Measurements from ENCODE around the gene SORD. TPM values are rescaled to one million over a fixed set of nuclear protein-coding genes. Genes with fewer than 3 reads are reported as not detected.
"Not testable (repeated sequence)": the region's sequence is repeated elsewhere in the genome, so short reads cannot be mapped to it uniquely, and the experiment has no call there.

The SORD gene
- total RNA-seq, 1 experiment from 2014 or later: 53.1 TPM

- Histone ChIP-seq H3K4me3 (ENCODE audit: insufficient read depth, low read depth, low read length) (no peak overlapping the region), H3K27me3 (ENCODE audit: control insufficient read depth, insufficient read depth, low read length) (no peaks in the 10 kb centered on the region; the same call in 1 of the 2 replicates), H3K36me3 (replicated peaks; ENCODE audit: control insufficient read depth, insufficient read depth, low read length) (no peaks in the 10 kb centered on the region)
- no peak for DNase-seq
Observed at GRCh38 chr15:45093013-45093412, 70.0 kb downstream of the SORD start.

GRCh38 chr15:45093622-45094357 lies 70.8 kb downstream of the SORD start:
- no peak for DNase-seq
- H3K4me3 ChIP-seq (ENCODE audit: insufficient read depth, low read depth, low read length): no peak overlapping the region
- H3K27me3 ChIP-seq (ENCODE audit: control insufficient read depth, insufficient read depth, low read length): no peaks in the 10 kb centered on the region; the same call in 1 of the 2 replicates
- no peaks in the 10 kb centered on the region for H3K36me3 ChIP-seq (replicated peaks; ENCODE audit: control insufficient read depth, insufficient read depth, low read length)

- H3K4me3 ChIP-seq (ENCODE audit: insufficient read depth, low read depth, low read length): no peak overlapping the region
- no peaks in the 10 kb centered on the region for H3K36me3 ChIP-seq (replicated peaks; ENCODE audit: control insufficient read depth, insufficient read depth, low read length)
- peak; percentile 29 for DNase-seq
- H3K27me3 ChIP-seq (ENCODE audit: control insufficient read depth, insufficient read depth, low read length): no peaks in the 10 kb centered on the region; the same call in 1 of the 2 replicates
Observed at GRCh38 chr15:45094358-45094730, 71.3 kb downstream of the SORD start.

GRCh38 chr15:45095661-45096060 lies 72.7 kb downstream of the SORD start:
- Histone ChIP-seq H3K27me3 (ENCODE audit: control insufficient read depth, insufficient read depth, low read length) (no peaks in the 10 kb centered on the region; the same call in 1 of the 2 replicates), H3K4me3 (ENCODE audit: insufficient read depth, low read depth, low read length) (no peak overlapping the region), H3K36me3 (replicated peaks; ENCODE audit: control insufficient read depth, insufficient read depth, low read length) (no peaks in the 10 kb centered on the region)
- DNase-seq: no peak

- DNase-seq: no peak
- Histone ChIP-seq H3K4me3 (ENCODE audit: insufficient read depth, low read depth, low read length) (no peak overlapping the region), H3K27me3 (ENCODE audit: control insufficient read depth, insufficient read depth, low read length) (no peaks in the 10 kb centered on the region; the same call in 1 of the 2 replicates), H3K36me3 (replicated peaks; ENCODE audit: control insufficient read depth, insufficient read depth, low read length) (no peaks in the 10 kb centered on the region)
Observed at GRCh38 chr15:45097466-45097865, 74.5 kb downstream of the SORD start.

- DNase-seq: peak; percentile 18
- no peaks in the 10 kb centered on the region for H3K27me3 ChIP-seq (ENCODE audit: control insufficient read depth, insufficient read depth, low read length)
- no peaks in the 10 kb centered on the region for H3K36me3 ChIP-seq (replicated peaks; ENCODE audit: control insufficient read depth, insufficient read depth, low read length)
- H3K4me3 ChIP-seq (ENCODE audit: insufficient read depth, low read depth, low read length): no peak overlapping the region
Observed at GRCh38 chr15:45099549-45100165, 76.7 kb downstream of the SORD start.

- Histone ChIP-seq H3K36me3 (replicated peaks; ENCODE audit: control insufficient read depth, insufficient read depth, low read length) (no peaks in the 10 kb centered on the region), H3K27me3 (ENCODE audit: control insufficient read depth, insufficient read depth, low read length) (no peaks in the 10 kb centered on the region; the same call in 1 of the 2 replicates), H3K4me3 (ENCODE audit: insufficient read depth, low read depth, low read length) (no peak overlapping the region)
- peak; percentile 66 for DNase-seq
Observed at GRCh38 chr15:45100884-45101625, 78.1 kb downstream of the SORD start.

GRCh38 chr15:45101749-45102148 lies 78.8 kb downstream of the SORD start:
- DNase-seq: peak; percentile 44
- no peak overlapping the region for H3K4me3 ChIP-seq (ENCODE audit: insufficient read depth, low read depth, low read length)
- H3K36me3 ChIP-seq (replicated peaks; ENCODE audit: control insufficient read depth, insufficient read depth, low read length): no peaks in the 10 kb centered on the region
- no peaks in the 10 kb centered on the region; the same call in 1 of the 2 replicates for H3K27me3 ChIP-seq (ENCODE audit: control insufficient read depth, insufficient read depth, low read length)

GRCh38 chr15:45102226-45102625 lies 79.2 kb downstream of the SORD start:
- DNase-seq: peak; percentile 15
- Histone ChIP-seq H3K36me3 (replicated peaks; ENCODE audit: control insufficient read depth, insufficient read depth, low read length) (no peaks in the 10 kb centered on the region), H3K4me3 (ENCODE audit: insufficient read depth, low read depth, low read length) (no peak overlapping the region), H3K27me3 (ENCODE audit: control insufficient read depth, insufficient read depth, low read length) (no peaks in the 10 kb centered on the region; the same call in 1 of the 2 replicates)

GRCh38 chr15:45104170-45104569 lies 81.2 kb downstream of the SORD start:
- not testable (repeated sequence) for H3K36me3 ChIP-seq (replicated peaks; ENCODE audit: control insufficient read depth, insufficient read depth, low read length); H3K27me3 ChIP-seq (ENCODE audit: control insufficient read depth, insufficient read depth, low read length); H3K4me3 ChIP-seq (ENCODE audit: insufficient read depth, low read depth, low read length); DNase-seq

- peak; percentile 21 for DNase-seq
- peaks cover 19% of the 10 kb centered on the region for H3K27me3 ChIP-seq (ENCODE audit: control insufficient read depth, insufficient read depth, low read length)
- H3K4me3 ChIP-seq (ENCODE audit: insufficient read depth, low read depth, low read length): no peak overlapping the region
- H3K36me3 ChIP-seq (replicated peaks; ENCODE audit: control insufficient read depth, insufficient read depth, low read length): no peaks in the 10 kb centered on the region
Observed at GRCh38 chr15:45105586-45105985, 82.6 kb downstream of the SORD start.

GRCh38 chr15:45106002-45106790 lies 83.2 kb downstream of the SORD start:
- peak; percentile 17 for DNase-seq
- Histone ChIP-seq H3K4me3 (ENCODE audit: insufficient read depth, low read depth, low read length) (no peak overlapping the region), H3K27me3 (ENCODE audit: control insufficient read depth, insufficient read depth, low read length) (peaks cover 23% of the 10 kb centered on the region), H3K36me3 (replicated peaks; ENCODE audit: control insufficient read depth, insufficient read depth, low read length) (no peaks in the 10 kb centered on the region)

- DNase-seq: peak; percentile 16
- Histone ChIP-seq H3K36me3 (replicated peaks; ENCODE audit: control insufficient read depth, insufficient read depth, low read length) (no peaks in the 10 kb centered on the region), H3K4me3 (ENCODE audit: insufficient read depth, low read depth, low read length) (no peak overlapping the region), H3K27me3 (ENCODE audit: control insufficient read depth, insufficient read depth, low read length) (peaks cover 42% of the 10 kb centered on the region)
Observed at GRCh38 chr15:45107941-45108630, 85.1 kb downstream of the SORD start.

All from H7 (cell line).